Vagina (tissue), 2 donors: ENCODE measurements around the gene OR10G7. TPM values are rescaled to one million over a fixed set of nuclear protein-coding genes. Genes with fewer than 3 reads are reported as not detected.

Source experiments
- DNase-seq, 2 donors: peaks; one replicate each; pipeline ENCODE4 v3.0.0-alpha.2; 2017; ENCODE audit errors: extremely low spot score in 2 of 2
- H3K27ac ChIP-seq: fragments of 200-600 bp; sonication (generic); one replicate; pipeline ENCODE4 v1.5.1; 2019
- H3K27me3 ChIP-seq: fragments of 200-600 bp; sonication (generic); one replicate; pipeline ENCODE4 v1.5.1; 2019
- H3K36me3 ChIP-seq, 2 donors: fragments of 200-600 bp; sonication (generic); one replicate each; pipeline ENCODE4 v1.5.1; 2017 to 2019
- H3K4me1 ChIP-seq: fragments of 200-600 bp; sonication (generic); one replicate; pipeline ENCODE4 v1.5.1; 2019
- H3K4me3 ChIP-seq, 2 donors: fragments of 200-600 bp; sonication (generic); 1 replicate in 1 of 2; 2 replicates in 1 of 2; pipeline ENCODE4 v1.5.1; 2016 to 2019
- H3K9me3 ChIP-seq: fragments of 200-600 bp; sonication (generic); one replicate; pipeline ENCODE4 v1.5.1; 2019
- CTCF ChIP-seq, 3 experiments: fragments of 450-650 bp in 2 of 3; fragments of 200-600 bp in 1 of 3; sonication (generic) in 1 of 3; IDR thresholded peaks; one replicate each; pipeline ENCODE4 v1.5.1; 2017 to 2019; ENCODE audit warnings: antibody characterized with exemption in 3 of 3, mild to moderate bottlenecking in 2 of 3, moderate library complexity in 2 of 3
- POLR2A ChIP-seq, 2 donors: fragments of 450-650 bp; IDR thresholded peaks; one replicate each; pipeline ENCODE4 v1.6.1; 2017; ENCODE audit warnings: antibody characterized with exemption in 2 of 2, mild to moderate bottlenecking in 2 of 2, moderate library complexity in 2 of 2
- POLR2AphosphoS5 ChIP-seq, 2 donors: sonication (generic); formaldehyde crosslinking; IDR thresholded peaks; one replicate each; pipeline ENCODE4 v1.9.0; 2017; ENCODE audit warnings: antibody characterized with exemption in 2 of 2, mild to moderate bottlenecking in 2 of 2, low read depth in 1 of 2; ENCODE audit not compliant: insufficient read depth in 1 of 2
- intact Hi-C: fragments of 100-400 bp; cut with DNase I; formaldehyde crosslinking; loops from one replicate; pipeline ENCODE4 v1.15.1; 2023
- total RNA-seq: library from RNA; depleted of rRNA; stranded (reverse); fragments of >200 nt; gene quantifications from one replicate; pipeline ENCODE4 v1.2.3, GENCODE V29; 2016

The OR10G7 gene
- total RNA-seq: not detected

- H3K4me3 ChIP-seq: no peak within 1 kb of the TSS
- intact Hi-C loops: no loop called here
- no peaks in the 10 kb centered on the region for H3K36me3 ChIP-seq
- DNase-seq: no peak
- no peak within 1 kb of the TSS for H3K27ac ChIP-seq
- H3K4me1 ChIP-seq: no peaks in the 10 kb centered on the region
- no peaks in the 10 kb centered on the region for H3K9me3 ChIP-seq
- TF ChIP-seq POLR2AphosphoS5 (IDR thresholded peaks at IDR 0.05; ENCODE audit: insufficient read depth in 1 of 2, low read depth in 1 of 2) (no peak), CTCF (IDR thresholded peaks at IDR 0.05) (no peak), POLR2A (IDR thresholded peaks at IDR 0.05) (no peak)
- H3K27me3 ChIP-seq: no peaks in the 10 kb centered on the region
Observed at GRCh38 chr11:124041254-124041653, at the start of gene OR10G7. Gene OR10G7, minus strand, starts transcription at chr11:124041325. Its CDS starts 2,324 bp downstream, at chr11:124039001.

GRCh38 chr11:124085997-124086846 lies 45.1 kb upstream of the OR10G7 start:
- H3K9me3 ChIP-seq: no peaks in the 10 kb centered on the region
- no peaks in the 10 kb centered on the region for H3K27me3 ChIP-seq
- no peaks in the 10 kb centered on the region for H3K4me1 ChIP-seq
- no peaks in the 10 kb centered on the region for H3K36me3 ChIP-seq
- H3K27ac ChIP-seq: no peak overlapping the region
- no peak overlapping the region for H3K4me3 ChIP-seq
- TF ChIP-seq CTCF (IDR thresholded peaks at IDR 0.05): no peak
- no peak for TF ChIP-seq POLR2AphosphoS5 (IDR thresholded peaks at IDR 0.05; ENCODE audit: insufficient read depth in 1 of 2, low read depth in 1 of 2)
- no peak for TF ChIP-seq POLR2A (IDR thresholded peaks at IDR 0.05)
- DNase-seq: no peak
- intact Hi-C loops: no loop called here

GRCh38 chr11:124085583-124085982 lies 44.5 kb upstream of the OR10G7 start:
- no peak for DNase-seq
- TF ChIP-seq CTCF (IDR thresholded peaks at IDR 0.05): no peak
- TF ChIP-seq POLR2A (IDR thresholded peaks at IDR 0.05): no peak
- no peak for TF ChIP-seq POLR2AphosphoS5 (IDR thresholded peaks at IDR 0.05; ENCODE audit: insufficient read depth in 1 of 2, low read depth in 1 of 2)
- H3K36me3 ChIP-seq: no peaks in the 10 kb centered on the region
- intact Hi-C loops: no loop called here
- no peaks in the 10 kb centered on the region for H3K27me3 ChIP-seq
- H3K9me3 ChIP-seq: no peaks in the 10 kb centered on the region
- H3K4me3 ChIP-seq: no peak overlapping the region
- H3K4me1 ChIP-seq: no peaks in the 10 kb centered on the region
- no peak overlapping the region for H3K27ac ChIP-seq

GRCh38 chr11:124082371-124082770 lies 41.2 kb upstream of the OR10G7 start:
- Histone ChIP-seq H3K4me1 (no peaks in the 10 kb centered on the region), H3K9me3 (no peaks in the 10 kb centered on the region), H3K27ac (no peak overlapping the region), H3K4me3 (no peak overlapping the region), H3K27me3 (no peaks in the 10 kb centered on the region), H3K36me3 (no peaks in the 10 kb centered on the region)
- TF ChIP-seq POLR2AphosphoS5 (IDR thresholded peaks at IDR 0.05; ENCODE audit: insufficient read depth in 1 of 2, low read depth in 1 of 2): no peak
- no peak for TF ChIP-seq CTCF (IDR thresholded peaks at IDR 0.05)
- no peak for TF ChIP-seq POLR2A (IDR thresholded peaks at IDR 0.05)
- no peak for DNase-seq
- intact Hi-C loops: no loop called here

GRCh38 chr11:124081483-124081882 lies 40.4 kb upstream of the OR10G7 start:
- Histone ChIP-seq H3K36me3 (no peaks in the 10 kb centered on the region), H3K27me3 (no peaks in the 10 kb centered on the region), H3K27ac (no peak overlapping the region), H3K4me3 (no peak overlapping the region), H3K9me3 (no peaks in the 10 kb centered on the region), H3K4me1 (peaks cover under 1% of the 10 kb centered on the region)
- intact Hi-C loops: no loop called here
- no peak for DNase-seq
- TF ChIP-seq POLR2A (IDR thresholded peaks at IDR 0.05) (no peak), POLR2AphosphoS5 (IDR thresholded peaks at IDR 0.05; ENCODE audit: insufficient read depth in 1 of 2, low read depth in 1 of 2) (no peak), CTCF (IDR thresholded peaks at IDR 0.05) (no peak)
